GM18868 (cell line): ENCODE data around the gene SYPL2.

ENCODE experiments used
- ATAC-seq: cut with Tn5 transposase; IDR thresholded peaks from one replicate; pipeline ENCODE4 v1.9.1; 2021; ENCODE audit warnings: mild to moderate bottlenecking, moderate library complexity; ENCODE audit not compliant: unreplicated experiment

Gene SYPL2

GRCh38 chr1:109513110-109513710 is 46.9 kb downstream of the SYPL2 start:
- ATAC-seq, result no peak

GRCh38 chr1:109514846-109515245 is 48.5 kb downstream of the SYPL2 start:
- no peak for ATAC-seq

GRCh38 chr1:109516872-109517271 is 50.5 kb downstream of the SYPL2 start:
- ATAC-seq, result no peak

- no peak for ATAC-seq
These were observed 51.0 kb downstream of the SYPL2 start for GRCh38 chr1:109517337-109517736.

GRCh38 chr1:109521002-109521951 is 54.9 kb downstream of the SYPL2 start:
- ATAC-seq, result no peak

GRCh38 chr1:109522026-109522425 is 55.7 kb downstream of the SYPL2 start:
- ATAC-seq, result no peak

GRCh38 chr1:109523706-109524105 is 57.4 kb downstream of the SYPL2 start:
- ATAC-seq, result no peak

GRCh38 chr1:109527098-109527811 is 60.9 kb downstream of the SYPL2 start:
- peak; percentile 88 for ATAC-seq

- ATAC-seq, result no peak
These were observed 61.7 kb downstream of the SYPL2 start for GRCh38 chr1:109527846-109528695.

GRCh38 chr1:109528712-109529111 is 62.4 kb downstream of the SYPL2 start:
- ATAC-seq, result no peak

GRCh38 chr1:109529881-109530456 is 63.6 kb downstream of the SYPL2 start:
- no peak for ATAC-seq

- ATAC-seq, result no peak
These were observed 64.2 kb downstream of the SYPL2 start for GRCh38 chr1:109530457-109531087.

GRCh38 chr1:109531380-109531779 is 65.0 kb downstream of the SYPL2 start:
- ATAC-seq, result no peak
